NCI-H1417 treated with DMSO at 0.1 percent for 48 hours (cell line): ENCODE measurements around the gene TPO.

Experiments
- DNase-seq: peaks from one replicate; lab custom pipeline; 2025; lab: John Stamatoyannopoulos, UW

Gene TPO

DNA sequence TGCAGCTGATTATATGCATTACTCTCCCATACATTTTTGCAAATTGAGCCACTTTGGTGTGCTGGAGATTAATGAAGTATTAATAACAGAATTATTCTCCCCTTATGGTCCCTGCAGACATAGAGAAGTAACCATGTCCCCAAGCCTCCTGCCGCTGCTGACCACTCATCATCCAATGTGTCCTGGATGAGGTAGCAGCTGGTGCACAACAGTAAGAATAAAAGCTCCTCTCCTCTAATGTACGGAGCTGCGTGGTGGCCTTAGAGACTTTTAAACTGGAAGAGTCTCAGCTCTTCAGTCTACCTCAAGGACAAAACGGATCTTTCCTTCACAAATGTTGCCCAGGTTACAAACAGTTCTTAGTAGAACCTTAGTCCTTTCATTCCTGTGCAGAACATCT, 37.7 kb downstream of the TPO start:
- DNase-seq, result no peak

DNA sequence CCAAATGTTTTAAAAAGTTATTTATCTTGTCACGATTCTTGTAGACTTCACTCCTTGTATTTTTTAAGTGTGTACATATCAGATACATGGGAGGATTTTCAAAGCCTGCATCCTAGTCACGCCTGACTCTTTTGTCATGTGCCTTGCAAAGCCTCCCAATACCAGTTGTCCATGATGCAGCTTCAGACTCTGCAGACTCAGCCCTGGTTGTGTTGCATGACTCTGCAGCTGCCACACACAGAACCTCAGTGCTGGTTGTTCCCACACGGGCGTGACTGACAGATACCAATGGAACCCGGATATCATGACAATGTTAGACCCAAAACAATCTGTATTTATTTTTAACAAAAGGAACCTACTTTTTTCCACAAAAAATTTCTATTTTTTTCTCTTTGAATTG, 38.2 kb downstream of the TPO start:
- DNase-seq, result no peak

DNA sequence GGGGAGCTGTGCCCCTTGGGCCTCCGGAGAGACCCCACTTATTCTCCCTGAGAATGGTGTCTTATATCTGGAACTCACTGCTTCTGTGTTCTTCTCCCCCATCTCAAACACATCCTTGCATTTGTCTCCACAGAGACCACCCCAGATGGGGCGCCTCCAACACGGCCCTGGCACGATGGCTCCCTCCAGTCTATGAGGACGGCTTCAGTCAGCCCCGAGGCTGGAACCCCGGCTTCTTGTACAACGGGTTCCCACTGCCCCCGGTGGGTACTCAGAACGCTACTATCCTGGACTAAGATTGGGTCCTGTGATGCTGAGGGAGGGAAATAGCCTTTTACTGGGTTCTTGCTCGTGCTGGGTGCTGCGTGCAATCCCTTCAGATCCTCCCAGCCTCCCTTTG, 40.3 kb downstream of the TPO start:
- DNase-seq, result no peak

DNA sequence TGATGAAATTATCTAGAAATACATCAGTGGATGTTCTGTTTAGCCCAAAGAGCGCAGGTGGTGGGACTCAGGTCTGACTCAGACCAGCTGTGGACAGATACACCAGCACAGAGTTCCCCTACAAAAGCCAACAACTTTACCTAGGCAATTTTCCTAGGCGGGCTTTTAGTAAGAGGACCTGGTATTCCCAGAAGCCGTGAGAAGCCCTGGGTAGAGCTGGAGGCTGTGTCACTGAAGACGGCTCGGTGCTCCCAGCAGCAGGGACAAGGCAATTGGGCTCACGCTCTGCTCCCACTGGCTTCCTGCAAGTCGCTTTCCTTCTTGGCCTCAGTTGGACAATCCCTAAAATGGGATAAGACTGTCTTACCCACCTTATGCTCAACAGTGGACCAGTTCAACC, 41.1 kb downstream of the TPO start:
- no peak for DNase-seq

DNA sequence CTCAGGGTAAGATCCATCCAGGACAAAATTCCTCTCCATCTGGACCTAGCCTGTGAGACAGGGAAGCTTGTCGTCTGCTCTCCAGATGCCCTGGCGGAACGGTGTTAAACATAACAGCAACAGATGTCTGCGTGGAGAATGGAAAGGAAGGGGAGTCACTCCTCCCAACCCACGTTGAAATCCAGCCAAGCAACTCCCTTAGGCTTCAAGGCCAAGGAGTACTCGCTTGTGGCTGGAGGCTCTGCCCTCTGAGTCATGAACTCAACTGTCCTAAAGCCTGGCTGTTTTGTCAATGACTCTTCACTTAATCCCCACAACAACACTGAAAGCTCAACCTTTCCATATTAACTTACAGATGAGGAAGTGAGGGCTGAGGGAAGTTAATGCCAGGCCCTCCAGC, 42.2 kb downstream of the TPO start:
- DNase-seq, result no peak

DNA sequence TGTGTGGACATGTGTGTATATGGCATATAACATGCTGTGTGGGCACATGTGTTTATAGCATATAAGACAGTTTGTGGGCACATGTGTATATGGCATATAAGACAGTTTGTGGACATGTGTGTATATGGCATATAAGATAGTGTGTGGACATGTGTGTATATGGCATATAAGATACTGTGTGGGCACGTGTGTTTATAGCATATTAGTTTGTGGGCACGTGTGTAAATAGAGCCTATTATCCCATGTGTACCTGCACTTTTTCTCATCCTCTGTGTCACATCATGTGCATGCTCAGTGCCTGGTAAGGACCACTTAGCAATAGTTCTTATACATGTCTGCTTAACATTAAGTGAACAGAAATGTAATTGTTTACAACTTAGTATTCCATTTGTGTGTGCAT, 45.2 kb downstream of the TPO start:
- DNase-seq, result no peak

DNA sequence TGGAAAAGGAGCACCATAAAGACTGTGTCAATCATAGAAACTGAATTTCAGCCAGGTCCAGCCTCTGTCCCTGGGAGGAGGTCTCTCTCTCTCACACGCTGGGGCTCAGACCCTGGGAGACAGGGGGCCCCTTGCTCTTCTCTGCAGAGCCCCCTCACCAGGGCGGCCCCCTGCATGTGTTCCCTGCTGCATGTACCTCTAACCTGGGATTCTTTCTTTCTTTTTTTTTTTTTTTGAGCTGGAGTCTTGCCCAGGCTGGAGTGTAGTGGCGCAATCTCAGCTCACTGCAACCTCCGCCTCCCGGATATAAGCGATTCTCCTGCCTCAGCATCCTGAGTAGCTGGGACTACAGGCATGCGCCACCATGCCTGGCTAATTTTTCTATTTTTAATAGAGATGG, 46.5 kb downstream of the TPO start:
- DNase-seq, result no peak

DNA sequence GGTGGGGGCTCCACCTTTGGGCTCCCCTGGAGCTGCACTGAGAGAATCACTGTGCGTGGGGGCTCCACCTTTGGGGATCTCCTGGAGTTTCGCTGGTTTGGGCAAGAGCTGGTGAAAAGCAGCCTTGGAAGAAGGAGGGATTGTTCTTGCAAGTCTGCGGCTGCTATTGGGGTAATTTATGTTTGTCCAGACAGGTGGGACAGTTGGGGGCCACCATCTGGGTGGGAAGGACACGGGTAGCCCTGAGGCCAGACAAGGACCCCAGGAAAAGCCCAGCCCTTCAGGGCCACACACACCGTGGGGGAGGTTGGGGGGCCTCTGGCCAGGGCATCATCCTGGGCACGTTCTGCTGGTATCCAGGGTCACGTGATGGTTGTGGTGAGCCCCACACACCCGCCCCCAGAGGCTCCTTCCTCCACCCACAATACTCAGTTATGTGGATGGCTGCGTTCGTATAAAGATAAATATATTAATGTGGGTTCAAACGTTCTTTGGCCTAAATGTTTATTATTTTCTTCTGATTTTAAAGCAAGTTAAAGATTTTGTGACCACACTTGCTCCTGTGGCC, 47.7 kb downstream of the TPO start:
- DNase-seq, result no peak

DNA sequence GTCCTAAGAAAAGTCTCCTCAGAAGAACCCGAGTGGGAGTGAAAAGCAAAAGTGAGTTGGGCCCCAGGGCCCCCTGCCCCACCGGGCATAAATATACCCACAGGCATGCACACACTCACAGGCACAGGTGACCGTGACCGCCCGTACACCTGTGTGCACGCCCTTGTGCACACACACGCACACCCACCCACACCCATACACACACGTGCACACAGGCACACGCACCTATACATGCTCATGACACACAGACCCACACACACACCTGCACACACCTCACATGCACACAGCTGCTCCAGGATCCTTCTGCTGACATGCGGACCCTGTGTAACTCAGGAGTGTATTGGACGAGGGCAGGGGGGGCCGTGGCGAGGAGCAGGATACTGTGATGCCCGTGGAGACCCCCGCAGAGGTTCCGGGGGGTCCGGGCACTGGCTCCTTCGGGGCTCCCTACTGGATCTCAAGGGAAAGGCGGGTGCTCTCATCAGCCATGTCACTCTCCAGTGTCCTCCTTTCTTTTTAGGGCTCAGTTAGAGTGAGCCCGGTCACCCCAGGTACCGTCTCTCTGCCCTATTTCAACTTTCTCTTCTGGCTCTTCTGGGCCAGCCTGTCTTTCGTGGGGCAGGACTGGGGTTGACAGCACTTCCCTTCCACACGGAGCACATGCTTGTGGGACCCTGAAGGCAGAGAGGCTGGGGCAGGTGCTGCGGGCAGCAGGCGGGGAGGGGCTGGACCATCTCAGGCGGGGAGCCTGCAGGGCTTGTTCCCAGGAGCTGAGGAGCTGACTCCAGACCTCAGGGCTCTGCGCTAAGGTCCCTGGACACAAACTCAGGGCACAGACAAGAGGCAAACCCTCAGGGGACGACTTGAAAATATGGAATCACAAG, 48.5 kb downstream of the TPO start:
- DNase-seq, result no peak

DNA sequence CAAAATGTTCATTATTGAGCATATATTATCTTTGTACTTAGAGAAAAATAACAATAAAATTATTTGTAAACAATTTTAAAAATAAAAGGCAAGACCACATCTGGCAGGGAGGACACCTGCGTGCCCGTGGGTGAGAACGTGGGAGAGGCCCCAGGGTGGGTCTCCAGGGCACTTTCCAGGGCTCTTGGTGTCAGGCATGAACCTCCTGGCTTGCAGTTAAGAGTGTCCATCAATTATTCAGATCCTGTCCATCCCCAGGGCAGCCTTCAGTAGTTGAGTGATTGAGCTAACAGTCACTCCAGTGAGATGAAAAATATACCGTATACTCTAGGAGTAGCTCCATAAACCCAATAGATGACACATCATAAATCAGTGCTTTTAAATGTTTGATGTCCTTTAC, 49.7 kb downstream of the TPO start:
- no peak for DNase-seq

DNA sequence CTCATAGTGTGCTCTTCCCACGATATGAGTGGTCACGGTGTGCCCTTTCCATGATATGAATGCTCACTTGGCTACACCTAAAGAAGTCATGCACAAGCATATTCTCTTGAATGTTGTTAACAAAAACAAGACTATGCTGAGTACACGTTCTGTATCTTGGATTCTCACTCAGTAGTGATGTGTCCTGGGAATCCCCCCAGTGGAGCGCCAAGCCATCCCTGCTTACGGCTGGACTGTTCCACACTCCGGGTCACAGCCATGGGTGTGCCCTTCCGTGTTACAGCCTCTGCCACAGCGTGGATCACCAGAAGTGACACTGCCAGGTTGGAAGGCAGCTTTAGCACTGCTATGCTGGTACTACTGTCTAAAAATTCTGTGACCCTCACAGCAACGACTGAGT, 59.1 kb downstream of the TPO start:
- no peak for DNase-seq

DNA sequence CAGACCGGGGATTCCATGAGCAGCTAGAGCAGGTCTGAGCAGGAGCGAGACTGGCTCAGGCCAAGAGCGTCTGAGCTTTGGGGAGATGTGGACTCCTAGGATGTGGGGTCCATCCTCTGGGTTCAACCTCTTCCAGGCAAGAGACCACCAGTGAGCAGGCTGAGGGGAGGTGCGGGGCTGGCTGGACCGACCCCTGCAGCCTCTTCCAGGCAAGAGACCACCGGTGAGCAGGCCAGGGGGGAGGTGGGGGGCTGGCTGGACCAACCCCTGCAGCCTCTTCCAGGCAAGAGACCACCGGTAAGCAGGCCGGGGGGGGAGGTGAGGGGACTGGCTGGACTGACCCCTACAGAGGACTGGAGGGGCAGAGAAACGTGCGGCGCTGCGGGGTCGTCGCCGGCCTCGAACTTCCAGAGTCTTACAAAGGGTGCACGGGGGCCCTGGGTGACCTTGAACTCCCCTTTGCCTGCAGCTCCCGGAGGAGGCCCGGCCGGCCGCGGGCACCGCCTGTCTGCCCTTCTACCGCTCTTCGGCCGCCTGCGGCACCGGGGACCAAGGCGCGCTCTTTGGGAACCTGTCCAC, 63.4 kb downstream of the TPO start:
- no peak for DNase-seq

DNA sequence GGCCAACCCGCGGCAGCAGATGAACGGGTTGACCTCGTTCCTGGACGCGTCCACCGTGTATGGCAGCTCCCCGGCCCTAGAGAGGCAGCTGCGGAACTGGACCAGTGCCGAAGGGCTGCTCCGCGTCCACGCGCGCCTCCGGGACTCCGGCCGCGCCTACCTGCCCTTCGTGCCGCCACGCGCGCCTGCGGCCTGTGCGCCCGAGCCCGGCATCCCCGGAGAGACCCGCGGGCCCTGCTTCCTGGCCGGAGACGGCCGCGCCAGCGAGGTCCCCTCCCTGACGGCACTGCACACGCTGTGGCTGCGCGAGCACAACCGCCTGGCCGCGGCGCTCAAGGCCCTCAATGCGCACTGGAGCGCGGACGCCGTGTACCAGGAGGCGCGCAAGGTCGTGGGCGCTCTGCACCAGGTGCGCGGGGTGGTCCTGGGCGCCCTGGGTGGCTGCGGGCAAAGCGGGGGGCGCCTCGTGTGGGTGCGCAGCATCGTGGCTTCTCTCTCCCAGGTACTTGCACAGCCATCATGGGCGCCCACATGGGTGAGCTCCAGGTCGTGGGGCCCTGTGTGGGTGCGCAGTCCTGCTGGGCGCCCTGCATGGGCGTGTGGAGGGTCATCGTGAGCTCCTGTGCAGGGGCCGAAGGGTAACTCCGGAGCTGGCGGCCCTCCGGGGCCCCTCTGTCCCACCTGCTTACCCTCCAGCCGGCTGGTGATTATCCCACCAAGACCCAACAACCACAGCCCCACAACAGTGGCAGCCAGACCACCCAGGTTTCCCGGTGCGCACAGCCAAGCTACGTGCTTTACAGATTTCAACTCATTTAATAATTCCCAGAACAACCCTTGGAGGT, 64.2 kb downstream of the TPO start:
- no peak for DNase-seq

DNA sequence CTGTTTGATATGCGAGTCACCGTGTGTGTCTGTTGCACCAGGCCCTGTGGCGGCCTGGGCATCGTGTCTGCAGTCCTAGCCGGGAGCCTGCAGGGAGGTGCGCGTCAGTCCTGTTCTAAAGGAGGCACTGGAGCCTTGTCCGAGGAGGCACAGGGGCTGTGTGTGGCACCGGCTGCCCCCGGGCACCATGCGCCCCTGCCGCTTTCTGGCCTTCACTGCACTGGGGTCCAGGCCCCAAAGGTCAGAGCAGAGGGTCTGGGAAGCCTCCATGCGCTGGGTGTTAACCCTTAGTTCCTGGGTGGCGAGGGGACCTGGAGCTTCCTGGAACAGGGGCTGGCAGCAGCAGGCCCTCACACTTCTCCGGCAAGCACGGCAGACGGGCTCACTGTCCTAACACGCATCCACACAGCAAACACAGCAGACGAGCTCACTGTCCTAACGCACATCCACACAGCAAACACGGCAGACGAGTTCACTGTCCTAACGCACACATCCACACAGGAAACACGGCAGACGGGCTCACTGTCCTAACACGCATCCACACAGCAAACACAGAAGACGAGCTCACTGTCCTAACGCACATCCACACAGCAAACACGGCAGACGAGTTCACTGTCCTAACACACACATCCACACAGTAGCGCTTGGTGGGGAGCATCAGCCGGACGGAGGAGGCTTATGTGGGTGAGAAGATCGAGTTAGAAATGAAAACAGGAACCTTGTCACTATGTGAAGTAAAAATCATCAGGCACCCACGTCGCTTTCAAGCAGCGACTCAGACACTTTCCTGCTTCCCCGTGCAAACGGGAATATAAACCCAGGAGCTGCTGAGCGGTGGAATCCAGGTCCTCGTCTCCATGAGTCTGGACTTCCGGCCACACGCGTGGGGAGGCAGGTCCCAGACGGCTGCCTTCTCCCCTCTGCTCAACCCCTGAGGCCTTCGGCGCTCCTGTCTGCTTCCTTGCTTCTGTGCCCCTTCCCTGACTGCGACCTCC, 65.3 kb downstream of the TPO start:
- no peak for DNase-seq

DNA sequence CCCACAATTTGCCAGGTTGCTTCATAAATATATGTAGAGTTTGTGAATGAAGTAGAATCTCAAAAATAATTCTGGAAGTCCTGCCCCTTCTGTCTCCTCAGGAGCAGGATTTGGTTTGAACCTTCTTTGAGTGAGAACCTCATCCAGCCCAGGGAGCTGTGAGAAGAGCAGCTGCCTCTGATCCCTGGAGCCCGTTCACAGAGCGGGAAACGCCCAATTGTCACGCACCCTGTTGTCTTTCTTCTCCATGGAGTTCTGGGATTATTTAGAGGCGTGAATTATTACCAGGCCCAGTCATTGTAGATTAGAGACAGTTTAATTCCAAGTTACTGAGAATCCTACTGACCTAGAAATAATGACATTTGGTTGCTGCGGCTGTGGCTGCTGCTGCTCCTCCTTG, 66.1 kb downstream of the TPO start:
- no peak for DNase-seq

DNA sequence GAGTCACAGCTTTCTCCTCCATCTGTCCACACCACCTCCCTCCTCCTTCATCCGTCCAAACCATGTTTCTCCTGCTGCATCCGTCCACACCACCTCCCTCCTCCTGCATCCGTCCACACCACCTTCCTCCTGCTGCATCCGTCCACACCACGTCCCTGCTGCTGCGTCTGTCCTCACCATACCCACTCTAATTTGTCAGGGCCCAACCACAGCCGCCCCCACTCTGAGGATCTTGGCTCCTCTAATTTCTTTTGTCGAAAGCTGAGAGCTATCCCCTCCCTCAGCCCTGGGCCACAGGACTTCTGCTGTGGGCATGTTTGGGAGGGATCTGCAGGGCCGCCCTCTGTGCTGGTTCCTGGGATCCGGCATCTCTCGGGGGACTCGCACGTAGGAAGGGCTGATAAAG, 67.4 kb downstream of the TPO start:
- no peak for DNase-seq

DNA sequence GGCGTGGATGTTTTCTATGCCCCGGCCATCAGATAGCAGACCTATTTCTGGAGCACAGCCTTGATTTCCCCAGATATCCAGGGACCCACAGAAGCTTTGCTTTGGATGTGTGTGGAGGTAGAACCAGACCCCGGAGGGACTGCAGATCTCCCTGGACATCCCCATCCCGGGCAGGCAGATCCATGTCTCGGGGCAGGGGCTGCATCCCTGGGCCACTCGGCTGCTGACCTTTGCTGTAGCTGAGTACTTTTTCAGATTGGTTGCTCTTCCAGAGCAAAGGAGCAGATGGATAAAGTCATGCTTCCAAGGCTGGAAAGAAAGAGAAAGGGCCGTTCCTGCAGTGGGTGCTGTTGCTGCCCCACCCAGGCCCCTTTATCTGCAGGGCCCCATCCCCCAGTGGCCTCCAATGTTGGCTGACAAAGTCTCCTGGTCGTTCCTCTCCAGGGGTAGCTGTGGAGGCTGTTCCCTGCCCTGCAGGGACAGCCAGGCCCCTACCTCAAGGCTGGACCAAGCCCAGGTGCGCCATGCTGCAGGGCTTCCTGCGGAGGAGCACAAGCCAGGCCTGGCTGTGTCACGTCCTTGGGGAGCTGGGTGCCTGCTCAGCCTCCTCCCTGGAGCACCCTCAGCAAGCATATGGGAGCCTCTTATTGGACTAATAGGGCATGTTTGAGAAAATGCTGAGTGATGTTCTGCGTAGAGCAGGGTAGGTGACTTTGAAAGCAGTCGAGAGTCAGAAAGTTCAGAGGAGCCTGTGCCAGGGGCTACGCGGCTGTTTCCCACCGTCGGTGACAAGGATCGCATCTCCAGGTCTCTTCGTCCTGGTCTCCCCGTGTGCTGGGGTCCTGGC, 68.4 kb downstream of the TPO start:
- DNase-seq, result no peak

DNA sequence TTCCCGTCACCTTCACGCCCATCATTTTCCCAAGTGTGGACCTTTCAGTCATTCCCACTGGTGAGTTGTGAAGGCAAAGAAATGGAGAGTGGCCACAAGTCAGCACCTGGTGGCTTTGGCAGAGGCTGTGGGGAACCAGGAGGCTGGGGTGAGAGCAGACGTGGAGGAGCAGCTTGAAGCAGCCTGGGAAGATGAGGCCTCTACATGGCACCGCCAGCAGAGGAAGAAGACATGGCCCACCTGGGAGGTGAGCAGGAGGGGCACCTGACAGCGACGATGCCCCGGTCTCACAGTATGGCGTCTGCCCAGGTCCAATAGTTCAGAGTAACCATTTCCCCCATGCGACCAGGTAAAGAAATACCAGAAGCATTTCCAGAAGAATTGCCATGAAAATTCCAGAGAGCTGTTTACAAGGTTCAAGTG, 69.0 kb downstream of the TPO start:
- DNase-seq, result no peak

DNA sequence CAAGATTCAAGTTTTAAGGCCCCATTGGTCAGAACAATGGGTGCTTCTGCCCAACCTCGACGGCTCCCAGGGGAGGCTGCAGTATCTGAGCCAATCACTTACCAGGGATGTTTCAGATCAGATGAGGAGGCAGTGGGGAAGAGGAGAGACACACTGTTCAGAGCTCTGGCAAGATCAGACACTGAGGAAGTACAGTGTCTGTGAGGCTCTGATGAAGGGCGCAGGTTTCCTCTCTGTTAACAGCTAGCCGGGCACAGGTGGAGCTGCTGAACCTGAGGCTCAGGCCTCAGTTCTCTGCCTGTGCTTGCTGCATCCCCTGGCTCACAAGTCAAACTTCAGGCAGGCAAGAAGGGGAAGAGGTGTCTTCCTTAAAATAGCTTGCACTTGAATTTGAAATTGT, 69.7 kb downstream of the TPO start:
- no peak for DNase-seq

DNA sequence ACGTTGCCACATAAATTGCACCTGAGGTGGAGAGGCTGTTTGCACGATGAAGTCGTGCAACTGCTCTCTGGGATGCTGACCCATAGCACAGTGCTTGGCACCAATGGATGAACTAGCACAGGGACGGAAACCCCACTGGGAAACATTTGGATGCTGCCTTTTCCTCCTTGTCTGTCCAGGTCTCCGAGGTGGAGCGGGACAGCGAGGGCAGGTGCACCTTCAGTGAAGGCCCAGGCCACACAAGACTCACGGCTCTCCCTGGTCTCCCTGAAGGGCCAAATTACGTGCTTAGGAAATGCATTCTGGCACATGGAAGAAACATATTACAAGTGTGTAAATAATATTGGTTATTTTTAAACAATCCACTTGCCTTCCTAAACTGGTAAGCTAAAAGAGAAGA, 70.3 kb downstream of the TPO start:
- DNase-seq, result no peak
